Mucosa of gallbladder (tissue), 1 donor: ENCODE measurements around the gene MYLK4. TPM values are rescaled to one million over a fixed set of nuclear protein-coding genes. Genes with fewer than 3 reads are reported as not detected.

Experiments used
- DNase-seq: peaks from one replicate; pipeline ENCODE4 v3.0.0-alpha.2; 2020; ENCODE audit warnings: low spot score
- total RNA-seq: library from RNA; stranded (reverse); gene quantifications from one replicate; pipeline ENCODE4 v1.2.1, GENCODE V29; 2021
- donor health status: DM: no; HTN: no; CAD: no.

Gene MYLK4
- total RNA-seq, 1 donor from 2014 or later = 0.63 TPM

DNA sequence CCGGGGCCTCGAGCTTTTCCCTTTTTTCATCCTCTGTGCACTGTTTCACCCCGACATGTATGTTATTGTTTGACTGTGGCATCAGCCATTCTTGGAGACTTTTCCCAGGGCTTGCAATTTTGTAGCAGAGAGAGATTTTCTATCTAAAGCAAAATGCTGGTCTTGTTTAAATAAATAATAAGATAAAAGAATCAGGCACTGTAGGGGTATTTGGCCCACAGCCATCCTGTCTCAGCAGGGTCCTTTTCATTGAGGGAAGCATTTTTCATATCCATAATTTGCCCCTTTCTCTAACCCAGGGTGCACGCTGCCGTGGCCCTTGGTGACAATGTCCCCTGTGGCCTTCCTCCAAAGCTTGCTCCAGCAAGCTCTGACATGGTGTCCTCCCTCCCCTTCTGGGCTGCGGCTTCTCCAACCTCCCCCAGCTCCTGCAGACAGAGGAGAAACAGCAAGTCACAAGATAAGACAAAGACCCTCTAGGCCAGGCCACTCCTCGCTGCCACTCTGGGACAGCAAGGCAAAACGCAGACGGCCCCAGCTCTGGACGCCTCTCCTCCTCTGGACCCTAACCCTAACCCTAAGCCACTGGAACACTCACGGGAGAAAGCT, 117.6 kb downstream of the MYLK4 start:
- DNase-seq = no peak

- no peak for DNase-seq
Measured at GRCh38 chr6:2632368-2632767, 118.4 kb downstream of the MYLK4 start.

DNA sequence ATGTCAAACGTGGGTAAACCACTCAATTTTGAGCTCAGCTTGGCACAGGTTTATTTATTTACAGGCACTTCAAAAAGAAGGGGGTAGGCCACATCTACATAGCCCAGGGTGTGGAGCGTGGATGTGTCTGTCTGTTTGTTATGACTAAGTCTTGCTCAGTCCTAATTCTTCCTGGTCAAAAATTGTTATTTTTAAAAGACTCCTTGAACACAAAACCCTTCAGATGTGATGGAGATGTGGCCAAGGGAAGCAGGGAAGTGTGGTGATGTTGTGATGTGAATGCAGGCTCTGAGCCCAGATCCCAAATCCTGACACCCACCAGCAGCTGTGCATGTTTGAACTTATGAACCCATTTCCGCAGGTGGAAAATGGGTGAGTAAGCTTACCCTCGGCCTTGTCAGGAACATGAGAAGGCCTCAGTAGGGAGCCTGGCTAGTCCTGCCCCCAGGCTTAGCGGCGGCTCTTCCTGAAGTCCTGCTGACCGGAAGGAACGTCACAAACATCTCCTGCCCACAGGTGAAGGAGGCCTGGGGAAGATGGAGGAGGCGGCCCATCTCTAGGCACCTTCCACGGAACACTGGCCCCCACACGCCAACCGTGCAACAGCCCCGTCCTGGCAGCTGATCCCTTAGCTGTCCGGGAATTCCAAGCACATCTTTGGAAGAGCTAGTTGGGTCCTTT, 119.7 kb downstream of the MYLK4 start:
- no peak for DNase-seq

- DNase-seq = peak; percentile 44
Measured at GRCh38 chr6:2630359-2630758, 120.4 kb downstream of the MYLK4 start.

GRCh38 chr6:2626401-2626800, 124.3 kb downstream of the MYLK4 start:
- no peak for DNase-seq

DNA sequence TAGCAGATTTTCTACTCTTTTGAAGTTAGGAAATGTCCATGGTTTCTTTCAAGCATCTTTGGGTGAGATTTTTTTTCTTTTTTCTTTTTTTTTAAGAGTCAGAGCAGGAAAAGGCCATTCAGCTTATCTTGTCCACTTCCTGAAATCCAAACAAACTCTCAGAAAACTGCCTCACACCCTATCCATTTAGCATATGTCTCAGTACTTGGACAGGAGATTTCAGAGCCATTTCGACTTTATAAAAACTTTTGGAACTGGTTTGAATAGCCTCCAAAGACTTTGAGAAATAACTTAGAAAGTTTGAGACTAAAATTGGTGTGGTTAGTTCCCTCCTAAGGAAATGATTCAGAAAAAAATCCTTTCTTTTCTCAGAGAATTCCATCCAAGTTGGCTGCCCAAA, 125.1 kb downstream of the MYLK4 start:
- DNase-seq = no peak

DNA sequence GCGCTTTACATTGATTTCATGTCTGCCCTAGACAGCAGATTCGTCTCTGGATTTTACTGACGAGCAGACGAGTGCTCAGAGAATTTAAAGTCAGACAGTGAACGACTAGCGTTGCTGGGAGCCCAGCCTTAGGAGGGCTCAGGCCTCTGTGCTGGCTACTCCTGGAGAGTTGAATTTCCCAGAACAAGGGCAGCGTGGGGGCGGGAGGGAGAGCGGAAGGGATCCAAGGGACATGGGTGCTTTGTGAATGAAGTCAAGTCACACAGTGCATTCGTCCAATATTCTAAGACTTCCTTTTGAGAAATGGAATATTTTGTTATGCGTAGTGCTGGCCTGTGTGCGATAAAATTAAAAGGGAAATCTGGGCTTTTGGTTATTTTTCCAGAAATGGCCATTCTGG, 126.5 kb downstream of the MYLK4 start:
- DNase-seq = no peak

DNA sequence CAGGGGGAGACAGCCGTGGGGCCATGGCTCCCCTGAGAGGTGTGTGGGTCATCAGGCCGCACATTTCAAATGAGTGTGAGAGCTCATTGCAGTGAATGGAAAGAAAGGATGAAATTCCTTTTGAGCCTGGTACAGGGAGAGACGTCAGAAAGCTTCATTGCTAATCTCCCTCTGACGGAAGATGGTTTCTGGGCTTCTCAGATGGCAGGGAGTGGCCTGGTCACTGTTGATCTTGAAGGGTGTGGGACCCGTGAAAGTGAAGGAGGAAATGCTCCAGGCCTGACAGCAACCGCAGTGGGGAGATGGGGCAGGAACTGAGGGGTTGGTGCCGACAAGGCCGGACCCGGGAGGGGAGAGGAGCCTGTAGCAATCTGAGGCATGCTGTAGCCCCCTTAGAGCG, 127.4 kb downstream of the MYLK4 start:
- no peak for DNase-seq

- no peak for DNase-seq
Measured at GRCh38 chr6:2622671-2623070, 128.1 kb downstream of the MYLK4 start.

GRCh38 chr6:2619651-2620050, 131.1 kb downstream of the MYLK4 start:
- DNase-seq = no peak

GRCh38 chr6:2617729-2618128, 133.0 kb downstream of the MYLK4 start:
- no peak for DNase-seq

GRCh38 chr6:2616811-2617210, 133.9 kb downstream of the MYLK4 start:
- DNase-seq = no peak

DNA sequence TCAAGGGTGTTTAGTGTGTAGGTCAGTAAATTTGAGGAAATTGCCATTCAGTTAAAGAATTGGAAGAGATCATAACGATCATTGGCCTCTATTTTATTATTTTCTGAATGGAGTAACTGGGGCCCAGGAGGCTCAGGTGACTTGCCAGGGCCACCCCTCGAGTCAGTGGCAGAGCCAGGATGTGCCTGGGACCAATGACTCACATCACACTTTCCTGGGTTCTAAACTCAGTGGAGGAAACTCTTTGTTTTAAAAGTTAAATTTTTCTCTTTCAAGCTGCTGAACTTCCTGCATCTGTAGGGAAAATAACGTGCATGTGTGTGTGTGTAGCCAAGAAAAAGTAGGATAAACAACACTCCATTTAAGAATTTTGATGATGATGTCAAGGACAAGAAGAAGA, 135.5 kb downstream of the MYLK4 start:
- DNase-seq = no peak

GRCh38 chr6:2614846-2615245, 135.9 kb downstream of the MYLK4 start:
- DNase-seq = no peak

DNA sequence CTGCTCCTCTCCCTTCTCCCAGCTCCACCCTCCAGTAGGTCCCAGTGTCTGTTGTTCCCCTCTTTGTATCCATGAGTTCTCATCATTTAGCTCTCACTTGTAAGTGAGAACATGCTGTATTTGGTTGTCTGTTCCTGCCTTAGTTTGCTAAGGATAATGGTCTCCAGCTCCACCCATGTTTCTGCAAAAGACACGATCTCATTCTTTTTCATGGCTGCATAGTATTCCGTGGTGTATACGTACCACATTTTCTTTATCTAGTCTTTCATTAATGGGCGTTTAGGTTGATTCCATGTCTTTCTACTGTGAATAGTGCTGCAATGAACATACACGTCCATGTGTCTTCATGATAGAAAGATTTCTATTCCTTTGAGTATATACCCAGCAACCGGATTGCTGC, 136.6 kb downstream of the MYLK4 start:
- DNase-seq = no peak

Other genes with a start within 250 kb of the MYLK4 start
- gene WRNIP1, start 14.5 kb upstream of the MYLK4 start, total RNA-seq = 47.4 TPM
- gene SERPINB1, start 90.9 kb upstream of the MYLK4 start, total RNA-seq = 62.0 TPM
- 11.8 TPM for gene SERPINB9, start 152.4 kb upstream of the MYLK4 start, total RNA-seq
- gene SERPINB6, start 220.6 kb upstream of the MYLK4 start, total RNA-seq = 141 TPM
- gene NQO2, start 249.0 kb upstream of the MYLK4 start, total RNA-seq = 35.0 TPM